HEK293 (cell line): ENCODE data around the gene GPR153.

Source experiments
- CTCF ChIA-PET: fragments of 350-600 bp; formaldehyde crosslinking; extraction: SDS; loops from one replicate; lab custom pipeline; 2021; ENCODE audit warnings: antibody characterized with exemption; lab: Yijun Ruan, JAX
- POLR2A ChIA-PET: fragments of 300-600 bp; formaldehyde crosslinking; extraction: SDS; loops from one replicate; lab custom pipeline; 2020; ENCODE audit warnings: antibody characterized with exemption, inconsistent platforms; lab: Yijun Ruan, JAX
- H3K27ac ChIP-seq: fragments of 200-500 bp; sonication (Bioruptor generic); 2 replicates; pipeline ENCODE4 v1.5.1; 2014; ENCODE audit warnings: low read depth, low read length, control low read depth, inconsistent platforms; ENCODE audit errors: extremely low read depth
- H3K36me3 ChIP-seq, 2 experiments: fragments of 200-500 bp in 1 of 2; sonication (Bioruptor generic) in 1 of 2; 1 replicate in 1 of 2; 2 replicates in 1 of 2; pipeline ENCODE4 v1.5.1; 2014 to 2017; ENCODE audit warnings: inconsistent platforms in 2 of 2, low read length in 2 of 2; ENCODE audit not compliant: control insufficient read depth in 2 of 2, insufficient read depth in 1 of 2
- H3K4me1 ChIP-seq: fragments of 200-500 bp; sonication (Bioruptor generic); 2 replicates; pipeline ENCODE4 v1.5.1; 2014; ENCODE audit warnings: mild to moderate bottlenecking, low read length, inconsistent platforms; ENCODE audit not compliant: control insufficient read depth, insufficient read depth
- H3K4me3 ChIP-seq: 2 replicates; pipeline ENCODE4 v1.5.1; 2011; ENCODE audit warnings: low read depth, mild to moderate bottlenecking, control low read depth, low read length, moderate library complexity
- H3K9me3 ChIP-seq: fragments of 200-500 bp; sonication (Bioruptor generic); 2 replicates; pipeline ENCODE4 v1.5.1; 2014; ENCODE audit warnings: low read depth, low read length, inconsistent platforms; ENCODE audit not compliant: control insufficient read depth, insufficient read depth
- OVOL3 ChIP-seq: fragments of 450-650 bp; formaldehyde crosslinking; IDR thresholded peaks from 2 replicates; pipeline ENCODE4 v1.5.1; 2016; ENCODE audit warnings: missing biosample characterization, missing genetic modification characterization
- PATZ1 ChIP-seq: fragments of 450-650 bp; formaldehyde crosslinking; IDR thresholded peaks from 2 replicates; pipeline ENCODE4 v1.5.1; 2016; ENCODE audit warnings: missing biosample characterization, missing genetic modification characterization
- PRDM6 ChIP-seq: fragments of 450-650 bp; formaldehyde crosslinking; IDR thresholded peaks from 2 replicates; pipeline ENCODE4 v1.5.1; 2017; ENCODE audit warnings: missing biosample characterization, missing genetic modification characterization
- SCRT2 ChIP-seq: fragments of 450-650 bp; formaldehyde crosslinking; IDR thresholded peaks from 2 replicates; pipeline ENCODE4 v1.5.1; 2016; ENCODE audit warnings: missing biosample characterization, missing genetic modification characterization
- ZBTB20 ChIP-seq: fragments of 450-650 bp; formaldehyde crosslinking; IDR thresholded peaks from 2 replicates; pipeline ENCODE4 v1.5.1; 2016; ENCODE audit warnings: missing biosample characterization, missing genetic modification characterization
- ZNF10 ChIP-seq: fragments of 450-650 bp; formaldehyde crosslinking; IDR thresholded peaks from 2 replicates; pipeline ENCODE4 v1.5.1; 2017; ENCODE audit warnings: missing biosample characterization, missing genetic modification characterization
- ZNF2 ChIP-seq: fragments of 450-650 bp; formaldehyde crosslinking; IDR thresholded peaks from 2 replicates; pipeline ENCODE4 v1.5.1; 2016; ENCODE audit warnings: missing biosample characterization, missing genetic modification characterization
- ZNF398 ChIP-seq: fragments of 450-650 bp; formaldehyde crosslinking; IDR thresholded peaks from 2 replicates; pipeline ENCODE4 v1.5.1; 2017; ENCODE audit warnings: missing biosample characterization, missing genetic modification characterization
- ZNF623 ChIP-seq: fragments of 450-650 bp; formaldehyde crosslinking; IDR thresholded peaks from 2 replicates; pipeline ENCODE4 v1.5.1; 2016; ENCODE audit warnings: missing biosample characterization, missing genetic modification characterization
- ZNF660 ChIP-seq: fragments of 450-650 bp; IDR thresholded peaks from 2 replicates; pipeline ENCODE4 v1.5.1; 2018; ENCODE audit warnings: missing biosample characterization, mild to moderate bottlenecking, missing genetic modification characterization
- ZNF677 ChIP-seq: fragments of 450-650 bp; IDR thresholded peaks from 2 replicates; pipeline ENCODE4 v1.5.0; 2018; ENCODE audit warnings: missing biosample characterization, mild to moderate bottlenecking, missing genetic modification characterization, moderate library complexity
- ZNF701 ChIP-seq: fragments of 450-650 bp; formaldehyde crosslinking; IDR thresholded peaks from 2 replicates; pipeline ENCODE4 v1.5.1; 2016; ENCODE audit warnings: missing biosample characterization, missing genetic modification characterization
- ZNF791 ChIP-seq: fragments of 450-650 bp; formaldehyde crosslinking; IDR thresholded peaks from 2 replicates; pipeline ENCODE4 v1.5.1; 2016; ENCODE audit warnings: missing biosample characterization, missing genetic modification characterization
- ZSCAN16 ChIP-seq: fragments of 450-650 bp; formaldehyde crosslinking; IDR thresholded peaks from 2 replicates; pipeline ENCODE4 v1.5.1; 2016; ENCODE audit warnings: missing biosample characterization, missing genetic modification characterization
- ZSCAN23 ChIP-seq: fragments of 450-650 bp; formaldehyde crosslinking; IDR thresholded peaks from 2 replicates; pipeline ENCODE4 v1.5.1; 2016; ENCODE audit warnings: missing biosample characterization, missing genetic modification characterization

The GPR153 gene

GRCh38 chr1:6288665-6289064 lies 27.8 kb upstream of the GPR153 start:
- no peak overlapping the region for H3K4me3 ChIP-seq
- H3K9me3 ChIP-seq = no peaks in the 10 kb centered on the region
- no peak overlapping the region for H3K27ac ChIP-seq
- ChIA-PET POLR2A (no interaction called here), CTCF (no interaction called here)
- TF ChIP-seq ZNF791 (tag by site-specific recombination) (no peak), ZSCAN23 (tag by site-specific recombination) (no peak), PRDM6 (no peak), PATZ1 (no peak), ZNF10 (tag by site-specific recombination) (no peak)
- no peaks in the 10 kb centered on the region for H3K4me1 ChIP-seq
- H3K36me3 ChIP-seq = peaks cover 0 to 56% of the 10 kb centered on the region in 2 experiments; a peak in 2 of 3 replicates

- H3K4me3 ChIP-seq = no peak overlapping the region
- no peak for TF ChIP-seq ZNF2 (tag by site-specific recombination)
- no peak for TF ChIP-seq ZBTB20
- TF ChIP-seq ZNF623 (tag by site-specific recombination) = no peak
- TF ChIP-seq ZNF398 (tag by site-specific recombination) = no peak
- TF ChIP-seq ZNF660 = no peak
- no peak for TF ChIP-seq ZNF677 (tag by site-specific recombination)
- TF ChIP-seq SCRT2 = no peak
- no peak for TF ChIP-seq ZNF701 (tag by site-specific recombination)
- no peak for TF ChIP-seq OVOL3 (tag by site-specific recombination)
- H3K36me3 ChIP-seq = peaks cover 0 to 49% of the 10 kb centered on the region in 2 experiments; a peak in 2 of 3 replicates
- no peaks in the 10 kb centered on the region for H3K9me3 ChIP-seq
- ChIA-PET CTCF (interaction anchor here (1.1 kb wide), 1 partner anchor 41 kb away, joined by 7 read pairs; no protein-coding TSS in a partner anchor), POLR2A (no interaction called here)
- H3K27ac ChIP-seq = no peak overlapping the region
- no peaks in the 10 kb centered on the region for H3K4me1 ChIP-seq
Measured at GRCh38 chr1:6288026-6288425, 27.1 kb upstream of the GPR153 start.

GRCh38 chr1:6287431-6287886 lies 26.6 kb upstream of the GPR153 start:
- Histone ChIP-seq H3K9me3 (no peaks in the 10 kb centered on the region), H3K4me3 (no peak overlapping the region), H3K4me1 (no peaks in the 10 kb centered on the region), H3K36me3 (peaks cover 0 to 54% of the 10 kb centered on the region in 2 experiments; a peak in 2 of 3 replicates), H3K27ac (no peak overlapping the region)
- ChIA-PET CTCF (interaction anchor here (0.6 to 1.1 kb wide), 3 partner anchors 40 to 248 kb away, joined by 3 to 7 read pairs (median 3); no protein-coding TSS in a partner anchor), POLR2A (no interaction called here)
- no peak for TF ChIP-seq ZSCAN16 (tag by site-specific recombination)
